Testis (tissue), 3 donors: ENCODE measurements around the gene PRPF38A. TPM values are rescaled to one million over a fixed set of nuclear protein-coding genes. Genes with fewer than 3 reads are reported as not detected.
A peak's percentile ranks its signal among the peaks of the same experiment; 100 is the strongest.

Experiments used
- DNase-seq: peaks from one replicate; pipeline ENCODE4 v3.0.0-alpha.2; 2019
- H3K27ac ChIP-seq, 2 donors: fragments of 200-600 bp; sonication (generic); one replicate each; pipeline ENCODE4 v1.5.1; 2019
- H3K27me3 ChIP-seq: fragments of 200-600 bp; sonication (generic); one replicate; pipeline ENCODE4 v1.5.1; 2019
- H3K36me3 ChIP-seq: fragments of 200-600 bp; sonication (generic); one replicate; pipeline ENCODE4 v1.5.1; 2017; ENCODE audit warnings: low read depth; ENCODE audit errors: missing control alignments
- H3K4me1 ChIP-seq: fragments of 200-600 bp; sonication (generic); one replicate; pipeline ENCODE4 v1.5.1; 2019
- H3K4me3 ChIP-seq, 2 donors: fragments of 200-600 bp; sonication (generic); one replicate each; pipeline ENCODE4 v1.5.1; 2017 to 2019
- H3K9me3 ChIP-seq: fragments of 200-600 bp; sonication (generic); one replicate; pipeline ENCODE4 v1.5.1; 2017
- POLR2A ChIP-seq: fragments of 450-650 bp; IDR thresholded peaks from one replicate; pipeline ENCODE4 v1.6.1; 2017; ENCODE audit warnings: antibody characterized with exemption, mild to moderate bottlenecking, moderate library complexity
- WGBS, 2 donors: methylation state at CpG; one replicate each; pipeline ENCODE4 v1.1.5; 2018; 5-methylcytosine and 5-hydroxymethylcytosine counted together
- intact Hi-C: fragments of 100-400 bp; cut with DNase I; formaldehyde crosslinking; loops from one replicate; pipeline ENCODE4 v1.15.1; 2023; ENCODE audit warnings: low total_unique reads
- polyA plus RNA-seq: library from polyadenylated mRNA; stranded (reverse); fragments of 350-450 nt; fragmentation: Illumina TruSeq; extraction: RNeasy Lipid Tissue Mini Kit (QIAGEN cat#74804); gene quantifications from one replicate; pipeline ENCODE4 v1.2.3, GENCODE V29; 2014; ENCODE audit warnings: low read depth, low replicate concordance; ENCODE audit not compliant: insufficient read depth
- total RNA-seq, 2 donors: library from RNA; depleted of rRNA; stranded (reverse); fragments of >200 nt; gene quantifications; one replicate each; pipeline ENCODE4 v1.2.3, GENCODE V29; 2016
- TF ChIP-seq, protein P1 (sequence below), 3 experiments: fragments of 450-650 bp in 2 of 3; fragments of 200-600 bp in 1 of 3; sonication (generic) in 1 of 3; IDR thresholded peaks; one replicate each; pipeline ENCODE4 v1.5.1; 2016 to 2019; ENCODE audit warnings: antibody characterized with exemption in 3 of 3, mild to moderate bottlenecking in 2 of 3, moderate library complexity in 1 of 3

The PRPF38A gene
- total and polyA plus RNA-seq, 3 donors from 2014 or later = 34.7 to 68.4 (median 43.1) TPM

DNA sequence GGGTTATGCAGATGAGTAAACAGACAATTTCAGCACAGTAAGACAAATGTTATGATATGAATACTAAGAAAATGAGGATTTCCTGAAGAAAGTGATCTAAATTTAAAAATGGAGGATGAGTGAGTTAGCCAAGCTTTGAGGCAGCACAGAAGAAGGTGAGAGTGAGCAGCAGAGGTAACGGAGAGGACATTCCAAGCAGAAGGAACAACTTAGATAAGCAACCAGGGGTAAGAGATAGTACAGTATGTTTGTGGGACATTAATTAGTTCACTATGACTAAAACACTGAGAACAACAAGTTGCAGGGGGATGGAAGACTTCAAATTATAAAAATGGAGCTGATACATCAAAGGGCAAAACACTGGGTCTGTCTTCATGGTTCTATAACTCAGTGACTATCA, 22.8 kb downstream of the PRPF38A start:
- no peak overlapping the region for H3K27ac ChIP-seq
- WGBS, 2 donors = 62 to 71% methylated on average over 1 of the region's 1 CpG
- no peaks in the 10 kb centered on the region for H3K4me1 ChIP-seq
- no peak overlapping the region for H3K4me3 ChIP-seq
- TF ChIP-seq, protein P1, sequence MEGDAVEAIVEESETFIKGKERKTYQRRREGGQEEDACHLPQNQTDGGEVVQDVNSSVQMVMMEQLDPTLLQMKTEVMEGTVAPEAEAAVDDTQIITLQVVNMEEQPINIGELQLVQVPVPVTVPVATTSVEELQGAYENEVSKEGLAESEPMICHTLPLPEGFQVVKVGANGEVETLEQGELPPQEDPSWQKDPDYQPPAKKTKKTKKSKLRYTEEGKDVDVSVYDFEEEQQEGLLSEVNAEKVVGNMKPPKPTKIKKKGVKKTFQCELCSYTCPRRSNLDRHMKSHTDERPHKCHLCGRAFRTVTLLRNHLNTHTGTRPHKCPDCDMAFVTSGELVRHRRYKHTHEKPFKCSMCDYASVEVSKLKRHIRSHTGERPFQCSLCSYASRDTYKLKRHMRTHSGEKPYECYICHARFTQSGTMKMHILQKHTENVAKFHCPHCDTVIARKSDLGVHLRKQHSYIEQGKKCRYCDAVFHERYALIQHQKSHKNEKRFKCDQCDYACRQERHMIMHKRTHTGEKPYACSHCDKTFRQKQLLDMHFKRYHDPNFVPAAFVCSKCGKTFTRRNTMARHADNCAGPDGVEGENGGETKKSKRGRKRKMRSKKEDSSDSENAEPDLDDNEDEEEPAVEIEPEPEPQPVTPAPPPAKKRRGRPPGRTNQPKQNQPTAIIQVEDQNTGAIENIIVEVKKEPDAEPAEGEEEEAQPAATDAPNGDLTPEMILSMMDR (IDR thresholded peaks at IDR 0.05) = no peak
- TF ChIP-seq POLR2A = no peak
- intact Hi-C loops = no loop called here
- H3K36me3 ChIP-seq = no peaks in the 10 kb centered on the region
- DNase-seq = no peak
- no peaks in the 10 kb centered on the region for H3K9me3 ChIP-seq
- H3K27me3 ChIP-seq = no peaks in the 10 kb centered on the region

DNA sequence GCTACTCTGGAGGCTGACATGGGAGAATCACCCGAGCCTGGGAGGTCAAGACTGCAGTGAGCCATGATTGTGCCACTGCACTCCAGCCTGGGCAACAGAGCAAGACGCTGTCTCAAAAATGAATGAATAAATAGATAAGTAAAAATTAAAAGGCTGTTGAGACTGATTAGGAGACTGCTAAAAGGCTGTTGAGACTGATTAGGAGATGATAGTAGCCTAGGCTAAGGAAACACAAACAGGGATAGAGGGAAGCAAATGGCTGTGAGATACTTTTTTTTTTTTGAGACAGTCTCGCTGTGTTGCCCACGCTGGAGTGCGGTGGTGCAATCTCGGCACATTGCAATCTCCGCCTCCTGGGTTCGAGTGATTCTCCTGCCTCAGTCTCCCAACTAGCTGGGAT, 28.4 kb downstream of the PRPF38A start:
- Histone ChIP-seq H3K4me3 (no peak overlapping the region), H3K36me3 (no peaks in the 10 kb centered on the region), H3K4me1 (peaks cover 3% of the 10 kb centered on the region), H3K9me3 (no peaks in the 10 kb centered on the region), H3K27ac (no peak overlapping the region), H3K27me3 (no peaks in the 10 kb centered on the region)
- no peak for DNase-seq
- WGBS, 2 donors = 95 to 97% methylated on average over 8 of the region's 8 CpGs
- intact Hi-C loops = no loop called here
- TF ChIP-seq, protein P1 (IDR thresholded peaks at IDR 0.05) = no peak
- no peak for TF ChIP-seq POLR2A

DNA sequence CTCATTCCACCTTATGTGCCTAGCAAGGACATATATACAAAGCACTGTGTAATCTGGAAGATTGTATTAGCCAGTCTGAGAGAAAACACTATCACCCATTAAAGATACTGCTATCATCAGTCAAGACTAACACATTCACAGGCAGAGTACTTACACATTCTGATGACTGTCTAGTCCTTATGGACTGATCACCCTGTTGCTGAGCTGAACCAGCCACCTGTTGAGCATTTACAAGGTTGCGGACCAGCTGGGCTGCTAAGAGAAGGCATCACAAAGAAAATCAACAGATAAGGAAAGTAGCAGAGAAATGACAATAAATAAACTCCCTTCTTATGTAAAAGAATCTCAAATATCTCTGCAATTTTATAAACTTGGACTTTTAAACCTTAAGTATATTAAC, 30.8 kb downstream of the PRPF38A start:
- H3K27me3 ChIP-seq = no peaks in the 10 kb centered on the region
- H3K4me3 ChIP-seq = no peak overlapping the region
- H3K4me1 ChIP-seq = peaks cover 3% of the 10 kb centered on the region
- TF ChIP-seq POLR2A = no peak
- TF ChIP-seq, protein P1 (IDR thresholded peaks at IDR 0.05) = no peak
- H3K9me3 ChIP-seq = no peaks in the 10 kb centered on the region
- H3K27ac ChIP-seq = peak overlapping the region in 1 of 2 donors; percentile 4
- 63 to 81% methylated on average over 1 of the region's 1 CpG for WGBS, 2 donors
- H3K36me3 ChIP-seq = no peaks in the 10 kb centered on the region
- DNase-seq = no peak
- intact Hi-C loops = no loop called here

DNA sequence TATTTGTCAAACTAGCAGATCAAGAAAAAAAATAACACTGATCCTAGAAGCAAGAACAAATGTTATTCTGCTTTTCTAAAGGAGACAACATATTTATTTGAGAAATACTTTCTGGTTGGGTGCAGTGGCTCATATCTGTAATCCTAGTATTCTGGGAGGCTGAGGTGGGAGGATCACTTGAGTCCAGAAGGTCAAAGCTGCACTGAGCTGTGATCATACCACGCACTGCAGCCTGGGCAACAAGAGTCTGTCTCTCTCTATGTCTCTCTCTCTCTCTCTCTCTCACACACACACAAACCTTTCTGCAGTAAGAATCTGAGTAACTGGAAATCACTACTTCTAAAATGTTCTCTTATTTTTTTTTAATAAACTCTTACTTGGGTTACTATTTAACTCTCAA, 31.2 kb downstream of the PRPF38A start:
- intact Hi-C loops = no loop called here
- peak; percentile 54 for DNase-seq
- TF ChIP-seq, protein P1 (IDR thresholded peaks at IDR 0.05) = no peak
- TF ChIP-seq POLR2A = no peak
- no peak overlapping the region for H3K4me3 ChIP-seq
- no peaks in the 10 kb centered on the region for H3K27me3 ChIP-seq
- peaks cover 3% of the 10 kb centered on the region for H3K4me1 ChIP-seq
- peak overlapping the region in 1 of 2 donors; percentile 4 for H3K27ac ChIP-seq
- H3K36me3 ChIP-seq = no peaks in the 10 kb centered on the region
- H3K9me3 ChIP-seq = no peaks in the 10 kb centered on the region
- 57 to 78% methylated on average over 1 of the region's 1 CpG for WGBS, 2 donors

DNA sequence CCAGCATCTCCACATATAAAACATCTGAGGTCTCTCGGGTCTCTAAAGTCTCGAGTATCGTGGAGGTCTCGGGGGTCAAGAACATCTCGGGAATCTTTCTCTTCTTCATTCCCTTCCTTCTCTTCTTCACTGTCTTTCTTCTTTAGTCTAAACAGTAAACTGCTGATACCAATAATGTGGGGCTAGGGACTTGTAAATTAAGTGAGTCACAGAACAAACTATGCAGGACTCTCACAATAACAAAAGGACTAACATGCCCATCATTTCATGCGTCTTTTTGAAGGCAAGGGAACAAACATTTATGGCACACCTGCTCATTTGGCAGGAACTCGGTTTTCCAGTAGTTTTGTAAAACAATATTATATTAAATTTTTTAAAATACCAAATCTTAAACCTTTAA, 32.4 kb downstream of the PRPF38A start:
- no peak for TF ChIP-seq POLR2A
- TF ChIP-seq, protein P1 (IDR thresholded peaks at IDR 0.05) = no peak
- Histone ChIP-seq H3K27me3 (no peaks in the 10 kb centered on the region), H3K27ac (no peak overlapping the region), H3K4me1 (peaks cover 3% of the 10 kb centered on the region), H3K36me3 (no peaks in the 10 kb centered on the region), H3K9me3 (no peaks in the 10 kb centered on the region), H3K4me3 (no peak overlapping the region)
- no peak for DNase-seq
- WGBS, 2 donors = 83 to 87% methylated on average over 7 of the region's 7 CpGs
- intact Hi-C loops = no loop called here
